Coronary artery (tissue), 2 donors: ENCODE measurements around the gene SLC35G4.
"Not testable (repeated sequence)": the region's sequence is repeated elsewhere in the genome, so short reads cannot be mapped to it uniquely, and the experiment has no call there.

Source experiments
- DNase-seq: peaks from one replicate; pipeline ENCODE4 v3.0.0-alpha.2; 2017; ENCODE audit warnings: low spot score
- H3K27ac ChIP-seq, 2 donors: fragments of 200-600 bp; sonication (generic); one replicate each; pipeline ENCODE4 v1.5.1; 2016 to 2019
- H3K4me3 ChIP-seq: fragments of 200-600 bp; sonication (generic); 2 replicates; pipeline ENCODE4 v1.5.1; 2016; ENCODE audit warnings: mild to moderate bottlenecking, moderate library complexity
- TF ChIP-seq, protein P1 (sequence below): fragments of 200-600 bp; sonication (generic); IDR thresholded peaks from one replicate; pipeline ENCODE4 v1.5.1; 2019; ENCODE audit warnings: antibody characterized with exemption

The SLC35G4 gene

GRCh38 chr18:11586896-11587295 lies 22.5 kb upstream of the SLC35G4 start:
- TF ChIP-seq, protein P1, sequence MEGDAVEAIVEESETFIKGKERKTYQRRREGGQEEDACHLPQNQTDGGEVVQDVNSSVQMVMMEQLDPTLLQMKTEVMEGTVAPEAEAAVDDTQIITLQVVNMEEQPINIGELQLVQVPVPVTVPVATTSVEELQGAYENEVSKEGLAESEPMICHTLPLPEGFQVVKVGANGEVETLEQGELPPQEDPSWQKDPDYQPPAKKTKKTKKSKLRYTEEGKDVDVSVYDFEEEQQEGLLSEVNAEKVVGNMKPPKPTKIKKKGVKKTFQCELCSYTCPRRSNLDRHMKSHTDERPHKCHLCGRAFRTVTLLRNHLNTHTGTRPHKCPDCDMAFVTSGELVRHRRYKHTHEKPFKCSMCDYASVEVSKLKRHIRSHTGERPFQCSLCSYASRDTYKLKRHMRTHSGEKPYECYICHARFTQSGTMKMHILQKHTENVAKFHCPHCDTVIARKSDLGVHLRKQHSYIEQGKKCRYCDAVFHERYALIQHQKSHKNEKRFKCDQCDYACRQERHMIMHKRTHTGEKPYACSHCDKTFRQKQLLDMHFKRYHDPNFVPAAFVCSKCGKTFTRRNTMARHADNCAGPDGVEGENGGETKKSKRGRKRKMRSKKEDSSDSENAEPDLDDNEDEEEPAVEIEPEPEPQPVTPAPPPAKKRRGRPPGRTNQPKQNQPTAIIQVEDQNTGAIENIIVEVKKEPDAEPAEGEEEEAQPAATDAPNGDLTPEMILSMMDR = no peak
- H3K27ac ChIP-seq = no peak overlapping the region

DNA sequence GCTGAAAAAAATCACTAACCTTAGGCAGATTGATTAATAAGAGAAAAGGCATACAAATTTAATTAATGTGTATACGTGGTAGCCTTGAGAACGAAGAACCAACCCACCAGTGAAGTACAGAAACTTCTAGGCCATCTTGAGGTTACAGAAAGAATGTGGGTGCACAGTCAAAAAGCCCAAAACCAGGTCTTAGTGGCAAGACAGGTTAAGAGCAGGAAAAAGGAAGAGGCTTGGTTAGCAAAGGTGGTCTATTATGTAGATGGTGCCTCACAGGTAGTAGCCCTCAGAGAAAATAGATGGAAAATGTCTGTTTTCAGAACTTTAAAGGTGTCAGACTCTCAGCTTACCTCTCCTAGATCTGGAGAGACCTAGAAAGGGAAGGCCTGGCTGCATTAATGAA lies 22.0 kb upstream of the SLC35G4 start:
- Histone ChIP-seq H3K27ac (no peak overlapping the region), H3K4me3 (no peak overlapping the region)
- TF ChIP-seq, protein P1 = no peak
- no peak for DNase-seq

More at GRCh38 chr18:11586896-11587295, 22.5 kb upstream of the SLC35G4 start:
- H3K4me3 ChIP-seq = no peak overlapping the region
- DNase-seq = no peak

GRCh38 chr18:11587846-11588245 lies 21.6 kb upstream of the SLC35G4 start:
- H3K27ac ChIP-seq = no peak overlapping the region
- no peak overlapping the region for H3K4me3 ChIP-seq
- TF ChIP-seq, protein P1 = no peak
- DNase-seq = no peak

DNA sequence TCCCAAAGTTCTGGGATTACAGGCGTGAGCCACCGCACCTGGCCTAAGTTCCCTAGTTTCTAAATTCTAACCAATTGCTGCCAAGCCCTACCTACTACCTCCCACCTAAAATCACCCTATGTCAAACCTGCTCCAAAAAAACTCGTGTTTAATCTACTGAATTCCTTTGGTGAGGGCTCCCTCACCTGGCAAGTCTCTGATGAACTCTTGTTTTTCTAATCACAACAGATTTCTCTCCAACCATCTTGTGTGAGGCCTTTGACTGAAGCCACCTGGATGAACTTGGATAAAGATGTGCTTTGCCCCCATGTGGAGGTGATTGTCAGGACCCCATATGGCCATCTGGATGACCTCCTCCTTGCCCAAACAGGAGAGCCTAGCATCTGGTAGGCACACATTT lies 17.4 kb upstream of the SLC35G4 start:
- TF ChIP-seq, protein P1 = no peak
- H3K27ac ChIP-seq = no peak overlapping the region
- no peak for DNase-seq
- no peak overlapping the region for H3K4me3 ChIP-seq

- Histone ChIP-seq H3K4me3 (no peak overlapping the region), H3K27ac (no peak overlapping the region)
- no peak for DNase-seq
- TF ChIP-seq, protein P1 = no peak
Measured at GRCh38 chr18:11600321-11600720, 9.1 kb upstream of the SLC35G4 start.

DNA sequence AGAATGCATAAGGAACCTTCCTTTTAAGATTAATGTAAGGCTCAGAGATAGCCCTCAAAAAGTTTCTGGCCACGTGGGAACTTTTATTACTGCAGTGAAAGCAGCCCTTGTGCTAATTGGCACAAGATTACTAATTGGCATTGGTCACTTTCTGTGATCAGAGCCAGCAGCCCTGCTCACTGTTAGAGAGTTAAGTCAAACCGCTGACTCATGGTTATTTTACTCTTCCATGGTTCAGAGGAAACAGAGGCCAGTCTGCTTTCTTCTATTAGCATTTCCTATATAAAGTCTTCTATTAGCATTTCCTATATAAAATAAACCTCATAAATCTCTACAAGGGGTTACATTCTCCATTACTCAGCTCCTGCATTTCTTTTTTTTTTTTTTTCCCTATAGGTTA lies 1.5 kb upstream of the SLC35G4 start:
- no peak for DNase-seq
- H3K4me3 ChIP-seq = no peak overlapping the region
- H3K27ac ChIP-seq = no peak overlapping the region
- TF ChIP-seq, protein P1 = no peak

DNA sequence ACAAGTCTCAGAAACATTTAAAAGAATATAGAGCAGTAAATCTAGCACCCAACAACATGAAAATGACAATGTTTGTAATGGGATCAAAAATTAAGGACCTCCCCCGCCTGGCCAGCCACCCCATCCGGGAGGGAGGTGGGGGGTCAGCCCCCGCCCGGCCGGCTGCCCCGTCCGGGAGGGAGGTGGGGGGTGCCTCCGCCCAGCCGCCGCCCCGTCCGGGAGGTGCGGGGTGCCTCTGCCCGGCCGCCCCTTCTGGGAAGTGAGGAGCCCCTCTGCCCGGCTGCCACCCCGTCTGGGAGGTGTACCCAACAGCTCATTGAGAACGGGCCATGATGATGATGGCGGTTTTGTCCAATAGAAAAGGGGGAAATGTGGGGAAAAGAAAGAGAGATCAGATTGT lies 778 bp upstream of the SLC35G4 start:
- DNase-seq, H3K4me3 ChIP-seq, H3K27ac ChIP-seq: not testable (repeated sequence)

DNA sequence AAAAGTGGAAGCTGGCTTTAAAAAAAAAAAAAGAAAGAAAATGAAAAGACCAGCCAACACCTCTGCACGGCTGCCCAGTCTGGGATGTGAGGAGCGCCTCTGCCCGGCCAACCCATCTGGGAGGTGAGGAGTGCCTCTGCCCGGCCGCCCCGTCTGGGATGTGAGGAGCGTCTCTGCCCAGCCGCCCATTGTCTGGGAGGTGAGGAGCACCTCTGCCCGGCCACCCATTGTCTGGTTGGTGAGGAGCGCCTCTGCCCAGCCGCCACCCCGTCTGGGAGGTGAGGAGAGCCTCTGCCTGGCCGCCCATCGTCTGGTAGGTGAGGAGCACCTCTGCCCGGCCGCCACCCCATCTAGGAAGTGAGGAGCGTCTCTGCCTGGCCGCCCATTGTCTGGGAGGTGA lies 3.7 kb downstream of the SLC35G4 start:
- H3K27ac ChIP-seq, DNase-seq, H3K4me3 ChIP-seq: not testable (repeated sequence)

DNA sequence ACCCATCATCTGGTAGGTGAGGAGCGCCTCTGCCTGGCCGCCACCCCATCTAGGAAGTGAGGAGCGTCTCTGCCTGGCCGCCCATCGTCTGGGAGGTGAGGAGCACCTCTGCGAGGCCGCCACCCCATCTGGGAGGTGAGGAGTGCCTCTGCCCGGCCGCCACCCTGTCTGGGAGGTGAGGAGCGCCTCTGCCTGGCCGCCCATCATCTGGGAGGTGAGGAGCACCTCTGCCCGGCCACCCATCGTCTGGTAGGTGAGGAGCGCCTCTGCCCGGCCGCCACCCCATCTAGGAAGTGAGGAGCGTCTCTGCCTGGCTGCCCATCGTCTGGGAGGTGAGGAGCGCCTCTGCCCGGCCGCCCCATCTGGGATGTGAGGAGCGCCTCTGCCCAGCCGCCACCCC lies 4.2 kb downstream of the SLC35G4 start:
- not testable (repeated sequence) for H3K27ac ChIP-seq, DNase-seq, H3K4me3 ChIP-seq

DNA sequence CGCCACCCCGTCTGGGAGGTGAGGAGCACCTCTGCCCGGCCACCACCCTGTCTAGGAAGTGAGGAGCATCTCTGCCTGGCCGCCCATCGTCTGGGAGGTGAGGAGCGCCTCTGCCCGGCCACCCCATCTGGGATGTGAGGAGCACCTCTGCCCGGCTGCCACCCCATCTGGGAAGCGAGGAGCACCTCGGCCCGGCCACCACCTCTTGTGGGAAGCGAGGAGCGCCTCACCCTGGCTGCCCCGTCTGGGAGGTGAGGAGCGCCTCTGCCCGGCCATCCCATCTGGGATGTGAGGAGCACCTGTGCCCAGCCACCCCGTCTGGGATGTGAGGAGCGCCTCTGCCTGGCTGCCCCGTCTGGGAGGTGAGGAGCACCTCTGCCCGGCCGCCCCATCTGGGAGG lies 4.6 kb downstream of the SLC35G4 start:
- not testable (repeated sequence) for DNase-seq, H3K27ac ChIP-seq, H3K4me3 ChIP-seq

DNA sequence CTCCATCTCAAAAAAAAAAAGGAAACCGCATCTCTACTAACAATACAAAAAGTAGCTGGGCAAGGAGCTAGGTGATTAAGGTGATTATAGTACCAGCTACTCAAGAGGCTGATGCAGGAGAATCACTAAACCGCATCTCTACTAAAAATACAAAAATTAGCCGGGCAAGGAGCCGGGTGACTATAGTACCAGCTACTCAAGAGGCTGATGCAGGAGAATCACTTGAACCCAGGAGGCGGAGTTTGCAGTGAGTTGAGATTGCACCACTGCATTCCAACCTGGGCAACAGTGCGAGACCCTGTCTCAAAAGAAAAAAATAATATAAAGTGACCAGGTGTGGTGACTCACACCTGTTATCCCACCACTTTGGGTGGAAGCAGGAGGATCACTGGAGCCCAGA lies 5.6 kb downstream of the SLC35G4 start:
- DNase-seq, H3K4me3 ChIP-seq, H3K27ac ChIP-seq: not testable (repeated sequence)

- not testable (repeated sequence) for H3K4me3 ChIP-seq, H3K27ac ChIP-seq, DNase-seq
Measured at GRCh38 chr18:11647310-11647709, 37.9 kb downstream of the SLC35G4 start.

GRCh38 chr18:11647804-11648203 lies 38.4 kb downstream of the SLC35G4 start:
- H3K27ac ChIP-seq, DNase-seq, H3K4me3 ChIP-seq: not testable (repeated sequence)
